HG02623 (cell line): Measurements from ENCODE around the gene PPOX.

Experiments
- ATAC-seq: cut with Tn5 transposase; IDR thresholded peaks from one replicate; pipeline ENCODE4 v1.9.1; 2021; ENCODE audit warnings: moderate library complexity; ENCODE audit not compliant: unreplicated experiment

PPOX gene

GRCh38 chr1:161153176-161153575 lies 13.1 kb upstream of the PPOX start:
- ATAC-seq, result no peak

- ATAC-seq, result peak; percentile 82
Measured at GRCh38 chr1:161153682-161154337, 12.4 kb upstream of the PPOX start, which contains the start of gene UFC1. Gene UFC1 (plus strand): TSS chr1:161153978. CDS start chr1:161153998, 20 bp downstream.

GRCh38 chr1:161157867-161158266 lies 8.4 kb upstream of the PPOX start:
- ATAC-seq, result no peak

GRCh38 chr1:161158316-161159010 lies 7.8 kb upstream of the PPOX start:
- no peak for ATAC-seq

- peak; percentile 82 for ATAC-seq
Measured at GRCh38 chr1:161159087-161159912, 6.9 kb upstream of the PPOX start, which contains the start of gene USP21. Gene USP21 (plus strand): TSS chr1:161159500. CDS start chr1:161160641, 1,141 bp downstream.

GRCh38 chr1:161159913-161160243 lies 6.3 kb upstream of the PPOX start:
- ATAC-seq, result no peak

- no peak for ATAC-seq
Measured at GRCh38 chr1:161160671-161161145, 5.5 kb upstream of the PPOX start.

GRCh38 chr1:161161652-161162051 lies 4.6 kb upstream of the PPOX start:
- no peak for ATAC-seq

- ATAC-seq, result no peak
Measured at GRCh38 chr1:161162052-161162451, 4.2 kb upstream of the PPOX start.

- ATAC-seq, result no peak
Measured at GRCh38 chr1:161162806-161163205, 3.4 kb upstream of the PPOX start.

GRCh38 chr1:161163793-161164192 lies 2.4 kb upstream of the PPOX start:
- ATAC-seq, result no peak

- no peak for ATAC-seq
Measured at GRCh38 chr1:161164901-161165610, 1.2 kb upstream of the PPOX start.

- no peak for ATAC-seq
Measured at GRCh38 chr1:161166669-161167548, 683 bp downstream of the PPOX start.

- no peak for ATAC-seq
Measured at GRCh38 chr1:161168906-161169305, 2.7 kb downstream of the PPOX start.

GRCh38 chr1:161171191-161171590 lies 5.0 kb downstream of the PPOX start:
- no peak for ATAC-seq

GRCh38 chr1:161171696-161172095 lies 5.5 kb downstream of the PPOX start:
- ATAC-seq, result no peak

- no peak for ATAC-seq
Measured at GRCh38 chr1:161172349-161172748, 6.1 kb downstream of the PPOX start.

- ATAC-seq, result no peak
Measured at GRCh38 chr1:161172776-161173376, 6.7 kb downstream of the PPOX start.

- ATAC-seq, result no peak
Measured at GRCh38 chr1:161173711-161174110, 7.5 kb downstream of the PPOX start.

GRCh38 chr1:161174911-161175310 lies 8.7 kb downstream of the PPOX start:
- ATAC-seq, result no peak
